Lung (tissue), 12 donors: Measurements from ENCODE around the gene VTI1A. TPM values are rescaled to one million over a fixed set of nuclear protein-coding genes. Genes with fewer than 3 reads are reported as not detected.
"Not testable (repeated sequence)": the region's sequence is repeated elsewhere in the genome, so short reads cannot be mapped to it uniquely, and the experiment has no call there.

ENCODE experiments used
- ATAC-seq: fragments of 200-7000 bp; cut with Tn5 transposase; one replicate; pipeline ENCODE4 v1.9.1; 2020; ENCODE audit warnings: moderate number of reproducible peaks; ENCODE audit not compliant: insufficient read depth, low FRiP score
- DNase-seq, 3 donors: peaks; one replicate each; pipeline ENCODE4 v3.0.0-alpha.2; 2013 to 2017
- H3K27ac ChIP-seq, 2 donors: one replicate each; pipeline ENCODE4 v1.5.1; 2013; ENCODE audit warnings: mild to moderate bottlenecking in 2 of 2, moderate library complexity in 2 of 2, control low read depth in 1 of 2, inconsistent platforms in 1 of 2, low read depth in 1 of 2, low read length in 1 of 2
- H3K27me3 ChIP-seq, 3 donors: one replicate each; pipeline ENCODE4 v1.5.1; 2013; ENCODE audit warnings: low read length in 2 of 3; ENCODE audit not compliant: control insufficient read depth in 3 of 3, insufficient read depth in 3 of 3
- H3K36me3 ChIP-seq, 4 donors: one replicate each; pipeline ENCODE4 v1.5.1; 2013; ENCODE audit warnings: low read length in 4 of 4, mild to moderate bottlenecking in 1 of 4, moderate library complexity in 1 of 4; ENCODE audit not compliant: control insufficient read depth in 4 of 4, insufficient read depth in 4 of 4
- H3K4me1 ChIP-seq, 5 donors: one replicate each; pipeline ENCODE4 v1.5.1; 2013; ENCODE audit warnings: low read length in 5 of 5, mild to moderate bottlenecking in 2 of 5, moderate library complexity in 1 of 5; ENCODE audit not compliant: control insufficient read depth in 5 of 5, insufficient read depth in 5 of 5
- H3K4me3 ChIP-seq: one replicate; pipeline ENCODE4 v1.5.1; 2013; ENCODE audit warnings: mild to moderate bottlenecking, control low read depth, moderate library complexity
- H3K9ac ChIP-seq, 2 donors: one replicate each; pipeline ENCODE4 v1.5.1; 2013; ENCODE audit warnings: low read length in 2 of 2, control low read depth in 1 of 2; ENCODE audit not compliant: insufficient read depth in 1 of 2
- H3K9me3 ChIP-seq, 4 donors: one replicate each; pipeline ENCODE4 v1.5.1; 2013; ENCODE audit warnings: low read length in 3 of 4, mild to moderate bottlenecking in 1 of 4, moderate library complexity in 1 of 4; ENCODE audit not compliant: control insufficient read depth in 4 of 4, insufficient read depth in 3 of 4
- CTCF ChIP-seq: IDR thresholded peaks from 2 replicates; pipeline ENCODE4 v1.5.1; 2012; ENCODE audit warnings: mild to moderate bottlenecking; ENCODE audit errors: control extremely low read depth, extremely low read depth
- WGBS, 2 donors: extraction: QIAGEN DNeasy Blood & Tissue Kit; methylation state at CpG; one replicate each; pipeline ENCODE4 v1.1.7; 2013; 5-methylcytosine and 5-hydroxymethylcytosine counted together
- polyA plus RNA-seq, 2 donors: library from polyadenylated mRNA; stranded (reverse); fragments of 200-250 nt; gene quantifications; one replicate each; pipeline ENCODE4 v1.2.1, GENCODE V29; 2013
- total RNA-seq, 2 donors: library from RNA; depleted of rRNA in 1 of 2; stranded (reverse); fragments of >200 nt in 1 of 2; gene quantifications; one replicate each; pipeline ENCODE4 v1.2.1, GENCODE V29; 2014 to 2021
- donor health status: control.
- donor health status: control.
- donor health status: Bipolar disorder and iron deficiency.
- donor health status: healthy.
- donor health status: DM: yes; HTN: yes; CAD: no.

Gene VTI1A
- total and polyA plus RNA-seq, 4 donors = 9.2 to 48.2 (median 28.4) TPM

DNA sequence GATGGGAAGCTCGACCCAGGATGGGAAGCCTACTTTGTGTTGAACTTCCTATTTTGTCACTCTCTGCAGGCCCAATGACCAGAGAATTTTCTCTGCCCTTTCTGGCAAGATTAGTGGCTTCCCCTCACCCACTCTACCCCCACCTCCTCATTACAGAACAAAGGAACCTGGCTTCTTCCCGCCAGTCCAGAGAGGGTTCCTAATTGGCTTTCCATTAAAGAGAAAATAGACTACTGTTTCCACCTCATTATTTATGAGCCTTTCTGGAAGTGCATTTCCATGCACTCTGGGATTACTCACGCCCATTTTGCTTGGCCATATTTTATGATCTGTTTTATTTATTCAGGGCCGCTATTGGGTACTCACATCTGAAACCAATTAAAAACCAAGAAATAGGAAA lies 408.1 kb downstream of the VTI1A start:
- DNase-seq = no peak
- H3K27me3 ChIP-seq = no peaks in the 10 kb centered on the region
- H3K27ac ChIP-seq = no peak overlapping the region
- no peak for ATAC-seq
- TF ChIP-seq CTCF = no peak
- H3K9me3 ChIP-seq = peaks cover 0 to 8% (median 0%) of the 10 kb centered on the region in 4 donors
- H3K36me3 ChIP-seq = no peaks in the 10 kb centered on the region
- H3K9ac ChIP-seq = no peak overlapping the region
- WGBS, 2 donors = 90 to 94% methylated on average over 4 of the region's 4 CpGs
- H3K4me1 ChIP-seq = peaks cover 0 to 2% (median 0%) of the 10 kb centered on the region in 5 donors
- H3K4me3 ChIP-seq = no peak overlapping the region

GRCh38 chr10:112857493-112857892 lies 410.5 kb downstream of the VTI1A start:
- 64 to 76% methylated on average over 5 of the region's 5 CpGs for WGBS, 2 donors
- Histone ChIP-seq H3K9ac (no peak overlapping the region), H3K9me3 (peaks cover 0 to 7% (median 0%) of the 10 kb centered on the region in 4 donors), H3K4me3 (no peak overlapping the region), H3K27ac (no peak overlapping the region), H3K27me3 (no peaks in the 10 kb centered on the region), H3K36me3 (no peaks in the 10 kb centered on the region), H3K4me1 (peaks cover 0 to 2% (median 0%) of the 10 kb centered on the region in 5 donors)
- TF ChIP-seq CTCF = no peak
- no peak for ATAC-seq
- DNase-seq = no peak

GRCh38 chr10:112858986-112859651 lies 412.1 kb downstream of the VTI1A start:
- no peak overlapping the region for H3K27ac ChIP-seq
- DNase-seq = no peak
- H3K4me1 ChIP-seq = no peaks in the 10 kb centered on the region
- no peak overlapping the region for H3K9ac ChIP-seq
- 76 to 80% methylated on average over 10 of the region's 10 CpGs for WGBS, 2 donors
- ATAC-seq = no peak
- H3K9me3 ChIP-seq = peaks cover 0 to 8% (median under 1%) of the 10 kb centered on the region in 4 donors
- H3K27me3 ChIP-seq = no peaks in the 10 kb centered on the region
- no peaks in the 10 kb centered on the region for H3K36me3 ChIP-seq
- H3K4me3 ChIP-seq = no peak overlapping the region
- no peak for TF ChIP-seq CTCF

- Histone ChIP-seq H3K27me3 (no peaks in the 10 kb centered on the region), H3K4me1 (no peaks in the 10 kb centered on the region), H3K4me3 (no peak overlapping the region), H3K36me3 (no peaks in the 10 kb centered on the region), H3K9ac (no peak overlapping the region), H3K27ac (no peak overlapping the region), H3K9me3 (peaks cover 0 to 6% (median 1%) of the 10 kb centered on the region in 4 donors)
- DNase-seq (no peak), ATAC-seq (no peak)
- TF ChIP-seq CTCF = no peak
- WGBS, 2 donors = 92 to 93% methylated on average over 4 of the region's 4 CpGs
Observed at GRCh38 chr10:112859793-112860192, 412.8 kb downstream of the VTI1A start.

GRCh38 chr10:112863461-112863860 lies 416.4 kb downstream of the VTI1A start:
- 84% methylated on average over 2 of the region's 2 CpGs for WGBS, 2 donors
- H3K27ac ChIP-seq, H3K9ac ChIP-seq, H3K4me3 ChIP-seq, H3K4me1 ChIP-seq, ATAC-seq, DNase-seq, H3K36me3 ChIP-seq, H3K27me3 ChIP-seq, H3K9me3 ChIP-seq: not testable (repeated sequence)
